ENCODE results near the gene NOTCH3. TPM values are rescaled to one million over a fixed set of nuclear protein-coding genes. Genes with fewer than 3 reads are reported as not detected.

NOTCH3 gene
- total RNA-seq, 1 experiment from 2014 or later, result 44.7 TPM

DNA sequence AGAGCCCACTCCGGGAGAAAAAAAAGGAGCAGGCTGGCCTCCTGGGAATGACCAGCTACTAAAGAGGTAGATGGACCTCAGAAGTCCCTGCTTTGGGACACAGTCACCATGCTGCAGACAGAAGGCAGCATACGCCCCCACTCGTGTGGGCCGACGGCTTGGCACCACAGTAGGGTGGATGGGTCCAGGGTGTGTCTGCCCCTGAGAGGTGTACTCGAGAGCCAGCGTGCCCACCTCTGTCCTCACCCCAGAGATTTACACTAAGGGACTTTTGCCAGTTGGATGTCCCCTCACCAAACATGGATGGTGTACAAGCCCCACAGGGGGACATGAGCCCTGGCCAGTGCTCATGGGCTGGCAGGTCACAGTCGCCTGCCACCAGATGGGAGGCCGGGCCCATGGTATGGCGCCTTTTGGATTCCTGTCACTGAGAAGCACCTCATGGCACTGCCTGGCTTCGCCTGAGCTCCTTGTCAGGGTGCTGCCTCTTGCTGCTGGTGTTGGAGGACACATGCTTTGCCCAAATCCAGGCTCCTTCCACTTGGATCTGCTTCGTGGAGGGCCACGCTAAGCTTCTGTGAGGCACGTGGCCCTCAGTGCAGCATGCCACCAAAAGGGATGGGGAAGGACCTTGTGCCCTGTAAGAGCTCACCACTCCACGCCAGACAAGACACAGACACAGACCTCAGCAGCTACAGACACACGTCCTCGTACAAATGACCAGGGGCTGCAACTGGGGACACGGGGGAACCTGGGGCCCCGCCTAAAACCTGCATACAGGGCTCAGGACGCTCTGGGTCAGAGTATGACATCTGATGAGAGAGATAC lies 44.8 kb upstream of the NOTCH3 start:
- peaks cover 53% of the 10 kb centered on the region for H3K36me3 Mint-ChIP-seq (ENCODE audit: insufficient read depth, unreplicated experiment)
- H3K27me3 Mint-ChIP-seq (ENCODE audit: unreplicated experiment), result no peaks in the 10 kb centered on the region
- H3K9me3 Mint-ChIP-seq (ENCODE audit: low read depth, unreplicated experiment), result no peaks in the 10 kb centered on the region
- peak overlapping the region; percentile 24 for H3K27ac Mint-ChIP-seq (ENCODE audit: unreplicated experiment)
- BruUV-seq (replicated peaks), result no TSS peak
- CTCF ChIA-PET, result no interaction called here
- intact Hi-C loops (cut with micrococcal nuclease; ENCODE audit: unreplicated experiment), result no loop called here
- no peak for TF ChIP-seq CTCF (IDR thresholded peaks at IDR 0.05; ENCODE audit: unreplicated experiment)
- H3K4me3 Mint-ChIP-seq (ENCODE audit: low read depth, unreplicated experiment), result no peak overlapping the region
- peaks cover 14% of the 10 kb centered on the region for H3K4me1 Mint-ChIP-seq (ENCODE audit: low read depth, unreplicated experiment)
- no peak for DNase-seq

DNA sequence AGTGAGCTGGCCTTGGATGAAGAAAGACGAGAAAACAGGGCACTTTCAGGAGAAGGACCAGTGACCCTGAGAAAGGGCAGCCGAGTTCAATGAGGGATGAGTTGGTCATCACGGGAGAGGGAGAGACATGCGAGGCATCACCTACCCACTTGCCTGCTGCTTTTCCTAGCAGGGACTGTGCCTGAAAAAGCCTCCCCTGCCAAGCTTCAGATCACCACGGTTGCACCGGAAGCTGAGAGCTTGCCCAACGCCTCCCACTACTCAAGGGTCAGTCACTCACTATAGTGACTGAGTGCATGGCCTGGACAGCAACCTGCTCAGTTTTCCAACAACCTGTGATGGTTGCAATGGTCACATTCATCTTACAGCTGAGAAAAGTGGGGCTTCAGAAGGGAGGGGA lies 44.0 kb upstream of the NOTCH3 start:
- DNase-seq, result no peak
- H3K4me1 Mint-ChIP-seq (ENCODE audit: low read depth, unreplicated experiment), result peaks cover 14% of the 10 kb centered on the region
- H3K4me3 Mint-ChIP-seq (ENCODE audit: low read depth, unreplicated experiment), result no peak overlapping the region
- H3K27me3 Mint-ChIP-seq (ENCODE audit: unreplicated experiment), result no peaks in the 10 kb centered on the region
- CTCF ChIA-PET, result interaction anchor here (0.5 kb wide), 1 partner anchor 741 kb away, joined by 4 read pairs; no protein-coding TSS in a partner anchor
- no TSS peak for BruUV-seq (replicated peaks)
- H3K36me3 Mint-ChIP-seq (ENCODE audit: insufficient read depth, unreplicated experiment), result peaks cover 47% of the 10 kb centered on the region
- no peak overlapping the region for H3K27ac Mint-ChIP-seq (ENCODE audit: unreplicated experiment)
- H3K9me3 Mint-ChIP-seq (ENCODE audit: low read depth, unreplicated experiment), result no peaks in the 10 kb centered on the region
- intact Hi-C loops (cut with micrococcal nuclease; ENCODE audit: unreplicated experiment), result no loop called here
- no peak for TF ChIP-seq CTCF (IDR thresholded peaks at IDR 0.05; ENCODE audit: unreplicated experiment)

- TF ChIP-seq CTCF (IDR thresholded peaks at IDR 0.05; ENCODE audit: unreplicated experiment), result no peak
- no TSS peak for BruUV-seq (replicated peaks)
- Mint-ChIP-seq H3K9me3 (ENCODE audit: low read depth, unreplicated experiment) (no peaks in the 10 kb centered on the region), H3K36me3 (ENCODE audit: insufficient read depth, unreplicated experiment) (peaks cover 53% of the 10 kb centered on the region), H3K4me1 (ENCODE audit: low read depth, unreplicated experiment) (peaks cover 12% of the 10 kb centered on the region), H3K27me3 (ENCODE audit: unreplicated experiment) (no peaks in the 10 kb centered on the region), H3K4me3 (ENCODE audit: low read depth, unreplicated experiment) (no peak overlapping the region), H3K27ac (ENCODE audit: unreplicated experiment) (no peak overlapping the region)
- DNase-seq, result no peak
- CTCF ChIA-PET, result interaction anchor here (0.5 kb wide), 1 partner anchor 742 kb away, joined by 4 read pairs; no protein-coding TSS in a partner anchor
- intact Hi-C loops (cut with micrococcal nuclease; ENCODE audit: unreplicated experiment), result no loop called here
Observed at GRCh38 chr19:15244106-15244803, 43.5 kb upstream of the NOTCH3 start.

DNA sequence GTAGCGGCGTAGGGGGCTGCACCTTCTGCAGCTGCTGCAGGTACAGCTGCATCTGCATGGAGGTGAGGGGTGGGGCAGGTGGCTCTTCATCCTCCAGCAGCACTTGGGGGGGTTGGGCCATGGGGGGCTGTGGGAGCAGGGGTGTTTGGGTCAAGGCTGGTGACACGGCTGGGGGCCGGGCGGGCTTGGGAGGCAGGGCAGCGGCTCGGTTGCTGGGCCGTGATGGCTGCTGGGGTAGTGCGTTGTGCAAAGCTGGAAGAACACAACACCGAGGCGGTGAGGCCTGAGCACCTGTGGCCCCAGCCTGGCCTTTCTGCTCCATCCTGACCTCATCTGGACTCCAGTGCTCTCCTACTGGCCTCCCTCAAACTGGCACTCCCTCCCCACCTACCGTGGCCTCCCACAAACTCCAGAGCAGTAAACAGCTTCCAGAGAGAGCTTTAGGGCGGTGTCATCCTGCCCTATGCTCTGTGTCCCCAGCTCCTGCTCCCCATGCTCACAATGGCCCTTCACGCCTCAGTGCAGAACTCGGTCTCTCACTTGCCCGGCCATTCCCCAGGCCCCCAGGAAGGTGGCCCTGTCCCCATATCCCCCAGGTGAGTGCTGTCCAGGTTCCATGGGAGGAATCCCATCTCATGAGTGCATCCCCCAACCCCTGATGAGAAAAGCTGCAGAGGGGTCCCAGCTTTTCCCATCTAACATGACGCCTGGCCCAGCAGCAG lies 42.6 kb upstream of the NOTCH3 start:
- no TSS peak for BruUV-seq (replicated peaks)
- no peak overlapping the region for H3K27ac Mint-ChIP-seq (ENCODE audit: unreplicated experiment)
- TF ChIP-seq CTCF (IDR thresholded peaks at IDR 0.05; ENCODE audit: unreplicated experiment), result no peak
- no peaks in the 10 kb centered on the region for H3K9me3 Mint-ChIP-seq (ENCODE audit: low read depth, unreplicated experiment)
- H3K4me1 Mint-ChIP-seq (ENCODE audit: low read depth, unreplicated experiment), result peaks cover 4% of the 10 kb centered on the region
- DNase-seq, result no peak
- CTCF ChIA-PET, result no interaction called here
- H3K36me3 Mint-ChIP-seq (ENCODE audit: insufficient read depth, unreplicated experiment), result peaks cover 57% of the 10 kb centered on the region
- intact Hi-C loops (cut with micrococcal nuclease; ENCODE audit: unreplicated experiment), result no loop called here
- no peaks in the 10 kb centered on the region for H3K27me3 Mint-ChIP-seq (ENCODE audit: unreplicated experiment)
- no peak overlapping the region for H3K4me3 Mint-ChIP-seq (ENCODE audit: low read depth, unreplicated experiment)
